ENCODE data around the gene OBSCN.

- TF ChIP-seq RCOR1 (conservative IDR thresholded peaks at IDR 0.05; ENCODE audit: low read depth, low read length) (no peak), ASH2L (IDR thresholded peaks at IDR 0.05; ENCODE audit: borderline replicate concordance, low read depth) (no peak), MTA2 (IDR thresholded peaks at IDR 0.05; ENCODE audit: low read depth) (no peak), JUNB (IDR thresholded peaks at IDR 0.05) (no peak), BRCA1 (IDR thresholded peaks at IDR 0.05; ENCODE audit: low read depth, low read length) (no peak), POLR2AphosphoS2 (IDR thresholded peaks at IDR 0.05; ENCODE audit: low read depth, low read length) (no peak), NRF1 (conservative IDR thresholded peaks at IDR 0.05; ENCODE audit: low read depth, low read length) (no peak), IRF3 (IDR thresholded peaks at IDR 0.05) (no peak), TBL1XR1 (IDR thresholded peaks at IDR 0.05; ENCODE audit: low read depth, low read length) (no peak), NR2C2 (IDR thresholded peaks at IDR 0.05; ENCODE audit: borderline replicate concordance, control insufficient read depth, insufficient read length, low read depth) (no peak), EP300 (IDR thresholded peaks at IDR 0.05; ENCODE audit: borderline replicate concordance in 1 of 2, control insufficient read depth in 1 of 2, low read depth in 2 of 2, low read length in 2 of 2) (no peak), RAD21 (IDR thresholded peaks at IDR 0.05; ENCODE audit: insufficient read depth, low read depth, low read length) (no peak), NFYA (IDR thresholded peaks at IDR 0.05; ENCODE audit: borderline replicate concordance, low read depth, low read length) (no peak)
- TF ChIP-seq, protein P1, sequence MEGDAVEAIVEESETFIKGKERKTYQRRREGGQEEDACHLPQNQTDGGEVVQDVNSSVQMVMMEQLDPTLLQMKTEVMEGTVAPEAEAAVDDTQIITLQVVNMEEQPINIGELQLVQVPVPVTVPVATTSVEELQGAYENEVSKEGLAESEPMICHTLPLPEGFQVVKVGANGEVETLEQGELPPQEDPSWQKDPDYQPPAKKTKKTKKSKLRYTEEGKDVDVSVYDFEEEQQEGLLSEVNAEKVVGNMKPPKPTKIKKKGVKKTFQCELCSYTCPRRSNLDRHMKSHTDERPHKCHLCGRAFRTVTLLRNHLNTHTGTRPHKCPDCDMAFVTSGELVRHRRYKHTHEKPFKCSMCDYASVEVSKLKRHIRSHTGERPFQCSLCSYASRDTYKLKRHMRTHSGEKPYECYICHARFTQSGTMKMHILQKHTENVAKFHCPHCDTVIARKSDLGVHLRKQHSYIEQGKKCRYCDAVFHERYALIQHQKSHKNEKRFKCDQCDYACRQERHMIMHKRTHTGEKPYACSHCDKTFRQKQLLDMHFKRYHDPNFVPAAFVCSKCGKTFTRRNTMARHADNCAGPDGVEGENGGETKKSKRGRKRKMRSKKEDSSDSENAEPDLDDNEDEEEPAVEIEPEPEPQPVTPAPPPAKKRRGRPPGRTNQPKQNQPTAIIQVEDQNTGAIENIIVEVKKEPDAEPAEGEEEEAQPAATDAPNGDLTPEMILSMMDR (IDR thresholded peaks at IDR 0.05 in 2 of 3, conservative IDR thresholded peaks at IDR 0.05 in 1 of 3; ENCODE audit: control insufficient read depth in 2 of 3, extremely low read depth in 1 of 3, insufficient read depth in 1 of 3, low read depth in 3 of 3, low read length in 3 of 3) = no peak
These were observed 32.4 kb upstream of the OBSCN start for GRCh38 chr1:228175316-228176023.
